Body of pancreas (tissue), 4 donors: ENCODE measurements around the gene NAA38. TPM values are rescaled to one million over a fixed set of nuclear protein-coding genes. Genes with fewer than 3 reads are reported as not detected.

Experiments used
- ATAC-seq: fragments of 150-250 bp; one replicate; pipeline ENCODE4 v1.9.1; 2016
- DNase-seq, 4 donors: peaks; one replicate each; pipeline ENCODE4 v3.0.0-alpha.2; 2019
- H3K27ac ChIP-seq, 4 donors: fragments of 200-600 bp; sonication (generic); 1 replicate in 3 of 4; 2 replicates in 1 of 4; pipeline versions ENCODE4 v1.5.1 to v1.6.1; 2016 to 2019; ENCODE audit warnings: mild to moderate bottlenecking in 1 of 4, mixed read lengths in 1 of 4, moderate library complexity in 1 of 4
- H3K27me3 ChIP-seq, 2 donors: fragments of 200-600 bp; sonication (generic); one replicate each; pipeline ENCODE4 v1.6.0; 2016; ENCODE audit warnings: mild to moderate bottlenecking in 1 of 2
- H3K36me3 ChIP-seq, 2 donors: fragments of 200-600 bp; sonication (generic); replicated peaks in 1 of 2; 2 replicates each; pipeline ENCODE4 v1.5.1; 2016; ENCODE audit warnings: low read depth in 2 of 2; ENCODE audit not compliant: insufficient read depth in 1 of 2
- H3K4me1 ChIP-seq: fragments of 200-600 bp; sonication (generic); one replicate; pipeline ENCODE4 v1.6.0; 2016
- H3K4me3 ChIP-seq, 2 donors: fragments of 200-600 bp; sonication (generic); 1 replicate in 1 of 2; 2 replicates in 1 of 2; pipeline ENCODE4 v1.5.1; 2016 to 2019
- H3K9me3 ChIP-seq, 3 donors: fragments of 200-600 bp; sonication (generic); 1 replicate in 2 of 3; 2 replicates in 1 of 3; pipeline ENCODE4 v1.5.1; 2016
- POLR2A ChIP-seq, 3 donors: fragments of 450-650 bp; IDR thresholded peaks; one replicate each; pipeline ENCODE4 v1.6.1; 2016; ENCODE audit warnings: antibody characterized with exemption in 3 of 3, mild to moderate bottlenecking in 2 of 3
- WGBS, 2 donors: methylation state at CpG; one replicate each; pipeline ENCODE4 v1.1.5; 2017; 5-methylcytosine and 5-hydroxymethylcytosine counted together
- intact Hi-C: fragments of 100-400 bp; cut with DNase I; formaldehyde crosslinking; loops from one replicate; pipeline ENCODE4 v1.15.1; 2023
- total RNA-seq, 2 donors: library from RNA; depleted of rRNA; stranded (reverse); fragments of >200 nt; gene quantifications; one replicate each; pipeline ENCODE4 v1.1.0, GENCODE V29; 2016
- TF ChIP-seq, protein P1 (sequence below), 7 experiments: fragments of 450-650 bp in 4 of 7; fragments of 200-600 bp in 3 of 7; sonication (generic) in 3 of 7; IDR thresholded peaks; one replicate each; pipeline ENCODE4 v1.5.1; 2016 to 2019; ENCODE audit warnings: antibody characterized with exemption in 7 of 7

Gene NAA38
- total RNA-seq, 2 donors from 2014 or later, result 25.7 to 50.1 TPM

DNA sequence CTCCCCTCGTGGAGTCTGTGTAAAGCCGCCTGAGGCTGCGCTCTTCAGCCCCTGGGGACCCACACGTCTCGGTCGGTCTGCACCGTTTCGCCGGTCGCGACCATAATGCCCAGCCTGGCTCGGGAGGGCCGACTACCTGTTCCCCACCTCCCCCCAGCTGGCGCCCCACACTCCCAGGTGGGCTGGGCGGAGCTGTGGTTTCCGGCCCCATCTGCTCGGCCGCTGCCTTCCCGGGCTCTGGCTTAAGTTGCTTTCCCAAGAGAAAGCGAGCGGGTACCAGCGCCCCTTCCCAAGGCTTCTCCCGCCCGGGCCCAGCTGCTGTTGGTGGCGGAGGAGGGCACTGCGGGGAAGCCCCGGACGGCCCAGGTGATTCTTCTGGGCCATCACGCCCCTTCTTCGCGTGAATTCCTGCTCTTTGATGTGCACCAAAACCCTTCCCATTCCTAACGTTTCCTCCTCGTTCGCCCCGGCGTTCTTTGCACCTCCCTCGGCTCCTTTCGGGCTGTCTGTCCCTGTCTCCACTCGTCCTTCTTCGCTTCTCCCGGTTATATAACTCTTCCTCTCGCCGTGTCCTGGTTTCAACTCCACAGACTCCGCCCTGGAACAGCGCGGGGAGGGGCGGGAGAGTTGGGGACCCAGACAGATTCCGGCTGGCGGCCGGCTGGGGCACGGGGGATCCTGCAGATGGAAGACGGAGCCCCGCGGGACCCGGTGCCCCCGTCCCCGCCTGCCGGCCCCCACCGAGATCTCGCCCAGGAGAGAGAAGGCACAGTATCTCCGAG is 21.4 kb downstream of the NAA38 start:
- Histone ChIP-seq H3K27ac (peak overlapping the region; percentile 97 to 100 (median 100)), H3K27me3 (no peaks in the 10 kb centered on the region), H3K4me3 (peak overlapping the region; percentile 13 to 68), H3K9me3 (no peaks in the 10 kb centered on the region), H3K4me1 (peaks cover 41% of the 10 kb centered on the region), H3K36me3 (no peaks in the 10 kb centered on the region)
- ATAC-seq (peak; percentile 41), DNase-seq (peak; percentile 77 to 87 (median 86))
- intact Hi-C loops, result no loop called here
- WGBS, 2 donors, result 0% methylated on average over 43 to 49 of the region's 61 CpGs
- peak; percentile 21 to 99 (median 97) for TF ChIP-seq POLR2A (IDR thresholded peaks at IDR 0.05)
- TF ChIP-seq, protein P1, sequence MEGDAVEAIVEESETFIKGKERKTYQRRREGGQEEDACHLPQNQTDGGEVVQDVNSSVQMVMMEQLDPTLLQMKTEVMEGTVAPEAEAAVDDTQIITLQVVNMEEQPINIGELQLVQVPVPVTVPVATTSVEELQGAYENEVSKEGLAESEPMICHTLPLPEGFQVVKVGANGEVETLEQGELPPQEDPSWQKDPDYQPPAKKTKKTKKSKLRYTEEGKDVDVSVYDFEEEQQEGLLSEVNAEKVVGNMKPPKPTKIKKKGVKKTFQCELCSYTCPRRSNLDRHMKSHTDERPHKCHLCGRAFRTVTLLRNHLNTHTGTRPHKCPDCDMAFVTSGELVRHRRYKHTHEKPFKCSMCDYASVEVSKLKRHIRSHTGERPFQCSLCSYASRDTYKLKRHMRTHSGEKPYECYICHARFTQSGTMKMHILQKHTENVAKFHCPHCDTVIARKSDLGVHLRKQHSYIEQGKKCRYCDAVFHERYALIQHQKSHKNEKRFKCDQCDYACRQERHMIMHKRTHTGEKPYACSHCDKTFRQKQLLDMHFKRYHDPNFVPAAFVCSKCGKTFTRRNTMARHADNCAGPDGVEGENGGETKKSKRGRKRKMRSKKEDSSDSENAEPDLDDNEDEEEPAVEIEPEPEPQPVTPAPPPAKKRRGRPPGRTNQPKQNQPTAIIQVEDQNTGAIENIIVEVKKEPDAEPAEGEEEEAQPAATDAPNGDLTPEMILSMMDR (IDR thresholded peaks at IDR 0.05), result peak in 2 of 7 experiments; percentile 3 to 20

DNA sequence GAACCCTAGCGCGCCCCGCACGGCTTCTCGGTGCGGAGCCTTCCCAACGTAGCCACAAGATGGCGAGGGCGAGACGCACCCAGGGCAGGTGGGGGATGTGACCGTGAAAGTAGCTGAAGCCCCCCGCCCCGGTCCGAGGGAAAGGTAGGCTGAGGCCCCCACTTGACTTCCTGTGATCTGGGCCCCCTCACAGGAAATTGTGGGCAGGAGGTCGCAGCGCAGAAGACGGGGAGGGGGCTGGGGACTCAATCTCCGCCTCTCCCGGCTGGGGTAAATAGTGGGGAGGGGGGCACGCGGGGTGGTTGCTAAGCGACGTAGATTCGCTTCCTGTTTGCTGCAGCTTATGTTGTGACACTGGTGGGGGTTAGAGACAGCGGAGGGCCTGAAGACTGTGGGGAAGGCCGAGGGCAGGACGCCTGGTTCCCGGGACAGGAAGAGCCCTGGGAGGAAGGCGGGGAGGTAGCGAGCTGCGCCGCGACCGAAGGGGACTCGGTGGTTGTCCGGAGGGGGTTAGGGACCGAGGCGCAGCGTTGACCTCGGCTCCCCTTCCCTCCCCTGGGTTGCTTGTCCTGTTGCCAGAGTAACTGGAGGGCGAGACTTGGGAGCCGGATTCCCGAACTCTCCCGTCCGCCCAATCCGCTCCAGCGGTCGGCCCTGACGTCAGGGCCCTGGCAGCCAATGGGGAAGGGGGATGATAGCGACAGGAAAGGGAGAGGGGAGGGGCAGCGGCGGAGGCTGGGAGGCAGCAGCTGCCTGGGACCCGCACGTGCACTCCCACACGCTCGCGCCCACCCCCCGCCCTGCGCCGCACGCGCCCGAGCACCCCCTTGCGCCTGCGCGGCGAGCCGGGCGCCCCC is 22.2 kb downstream of the NAA38 start:
- H3K9me3 ChIP-seq, result no peaks in the 10 kb centered on the region
- 0 to 2% methylated on average over 32 to 62 of the region's 69 CpGs for WGBS, 2 donors
- DNase-seq, result peak; percentile 97 to 99 (median 98)
- peak; percentile 74 for ATAC-seq
- peak; percentile 72 to 84 (median 82) for TF ChIP-seq POLR2A (IDR thresholded peaks at IDR 0.05)
- TF ChIP-seq, protein P1 (IDR thresholded peaks at IDR 0.05), result peak; percentile 72 to 95 (median 81)
- intact Hi-C loops, result no loop called here
- peaks cover 36% of the 10 kb centered on the region for H3K4me1 ChIP-seq
- peak overlapping the region; percentile 33 to 68 for H3K4me3 ChIP-seq
- no peaks in the 10 kb centered on the region for H3K36me3 ChIP-seq
- peak overlapping the region; percentile 97 to 100 (median 100) for H3K27ac ChIP-seq
- H3K27me3 ChIP-seq, result no peaks in the 10 kb centered on the region

DNA sequence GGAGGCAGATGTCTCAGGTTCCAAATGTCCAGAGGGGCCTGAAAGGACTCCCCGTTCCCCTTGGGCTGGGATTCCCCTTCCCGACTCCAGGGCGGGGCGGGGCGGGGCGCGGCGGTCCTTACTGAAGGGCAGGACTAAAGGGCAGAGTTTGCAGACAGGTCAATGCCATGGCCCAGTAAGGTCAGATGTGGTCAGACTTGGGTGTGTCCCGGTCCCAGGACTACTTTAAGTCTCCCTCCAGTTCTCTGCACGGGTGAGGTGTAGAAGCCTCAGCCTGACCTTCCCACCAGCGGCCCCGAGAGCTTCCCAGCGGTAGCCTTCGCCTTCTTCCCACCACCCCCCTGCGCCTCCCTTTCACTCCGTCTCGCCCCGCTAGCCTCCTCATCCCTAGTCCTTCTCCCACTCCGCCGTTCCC is 22.8 kb downstream of the NAA38 start:
- peaks cover 31% of the 10 kb centered on the region for H3K4me1 ChIP-seq
- WGBS, 2 donors, result 0 to 1% methylated on average over 15 to 19 of the region's 20 CpGs
- peak overlapping the region; percentile 20 to 33 for H3K4me3 ChIP-seq
- intact Hi-C loops, result no loop called here
- H3K9me3 ChIP-seq, result no peaks in the 10 kb centered on the region
- H3K27me3 ChIP-seq, result no peaks in the 10 kb centered on the region
- no peaks in the 10 kb centered on the region for H3K36me3 ChIP-seq
- H3K27ac ChIP-seq, result peak overlapping the region; percentile 97 to 100 (median 100)
- DNase-seq (peak; percentile 59 to 62 (median 62)), ATAC-seq (no peak)
- TF ChIP-seq POLR2A (IDR thresholded peaks at IDR 0.05), result no peak
- TF ChIP-seq, protein P1 (IDR thresholded peaks at IDR 0.05), result no peak

DNA sequence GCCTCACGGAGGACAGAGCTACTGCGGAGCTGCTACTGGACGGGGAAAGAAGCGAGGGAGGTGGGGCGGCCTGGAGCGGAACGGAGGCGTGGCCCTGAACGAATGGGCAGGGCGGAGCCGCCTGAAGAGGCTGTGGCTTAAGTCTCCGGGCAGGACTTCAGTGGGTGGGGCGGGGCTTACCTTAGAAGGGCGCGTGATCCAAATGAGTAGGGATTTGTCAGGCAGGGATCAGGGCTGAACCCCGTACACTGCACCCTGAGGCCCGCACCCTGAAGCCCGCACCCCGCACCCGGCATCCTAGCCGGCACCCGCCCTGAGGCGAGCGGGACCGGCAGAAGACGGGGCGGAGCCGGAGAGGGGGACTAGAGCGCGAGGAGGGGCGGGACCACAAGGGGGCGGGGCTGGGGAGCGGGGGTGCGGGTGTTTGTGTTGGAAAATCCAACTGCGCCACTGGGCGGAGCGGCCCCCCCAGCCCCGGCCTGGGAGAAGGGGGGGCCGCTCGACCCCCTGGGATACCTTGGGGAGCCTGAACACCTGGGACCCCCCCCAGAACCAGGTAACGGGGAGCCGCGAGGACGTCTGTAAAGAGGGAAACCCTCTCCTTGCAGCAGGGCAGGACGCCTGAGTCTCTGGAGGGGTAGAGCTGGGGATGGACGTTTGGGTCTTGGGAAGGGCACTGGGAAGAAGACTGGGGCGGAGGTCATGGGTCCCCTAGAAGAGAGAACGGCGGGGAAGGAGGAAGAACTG is 23.4 kb downstream of the NAA38 start, which contains the start of gene KDM6B:
Gene KDM6B (plus strand): TSS at position 423 of the 747 bp plus-strand sequence. CDS start 11,338 bp downstream, outside the sequence.
- Histone ChIP-seq H3K27ac (peak within 1 kb of the TSS; percentile 97 to 100 (median 100)), H3K9me3 (no peaks in the 10 kb centered on the region), H3K27me3 (no peaks in the 10 kb centered on the region), H3K4me1 (peaks cover 25% of the 10 kb centered on the region), H3K36me3 (no peaks in the 10 kb centered on the region), H3K4me3 (peak within 1 kb of the TSS; percentile 28 to 33)
- 0 to 2% methylated on average over 10 to 48 of the region's 49 CpGs for WGBS, 2 donors
- DNase-seq (peak; percentile 94 to 97 (median 96)), ATAC-seq (peak; percentile 57)
- TF ChIP-seq, protein P1 (IDR thresholded peaks at IDR 0.05), result no peak
- TF ChIP-seq POLR2A (IDR thresholded peaks at IDR 0.05), result peak; percentile 3 to 54 (median 32)
- intact Hi-C loops, result no loop called here
